Progenitor cell of endocrine pancreas (in vitro differentiated cells): ENCODE data around the gene CACHD1. TPM values are rescaled to one million over a fixed set of nuclear protein-coding genes. Genes with fewer than 3 reads are reported as not detected.

Source experiments
- DNase-seq: peaks from one replicate; pipeline ENCODE4 v3.0.0; 2021; ENCODE audit warnings: low spot score; ENCODE audit not compliant: unreplicated experiment
- H3K27ac Mint-ChIP-seq: 2 replicates; pipeline ENCODE4 v1.8.0; 2021; ENCODE audit warnings: mild to moderate bottlenecking, moderate library complexity, mixed read lengths
- H3K27me3 Mint-ChIP-seq: 2 replicates; pipeline ENCODE4 v1.8.0; 2021; ENCODE audit warnings: mixed read lengths
- H3K36me3 Mint-ChIP-seq: 2 replicates; pipeline ENCODE4 v1.8.0; 2022; ENCODE audit warnings: mixed read lengths; ENCODE audit not compliant: insufficient read depth
- H3K4me1 Mint-ChIP-seq: 2 replicates; pipeline ENCODE4 v1.8.0; 2021; ENCODE audit warnings: low read depth, mixed read lengths
- H3K4me3 Mint-ChIP-seq: 2 replicates; pipeline ENCODE4 v1.8.0; 2021; ENCODE audit warnings: low read depth, mild to moderate bottlenecking, moderate library complexity, mixed read lengths
- H3K9me3 Mint-ChIP-seq: 2 replicates; pipeline ENCODE4 v1.8.0; 2021; ENCODE audit warnings: low read depth, mixed read lengths
- total RNA-seq: library from RNA; stranded (reverse); gene quantifications from 2 replicates; pipeline ENCODE4 v1.2.1, GENCODE V29; 2021
- TF ChIP-seq, protein P1 (sequence below): fragments of 200-600 bp; sonication (generic); IDR thresholded peaks from one replicate; pipeline ENCODE4 v1.5.0; 2021; ENCODE audit warnings: antibody characterized with exemption, mild to moderate bottlenecking; ENCODE audit not compliant: unreplicated experiment

Gene CACHD1
- total RNA-seq, 1 donor from 2014 or later, result 36.0 TPM

DNA sequence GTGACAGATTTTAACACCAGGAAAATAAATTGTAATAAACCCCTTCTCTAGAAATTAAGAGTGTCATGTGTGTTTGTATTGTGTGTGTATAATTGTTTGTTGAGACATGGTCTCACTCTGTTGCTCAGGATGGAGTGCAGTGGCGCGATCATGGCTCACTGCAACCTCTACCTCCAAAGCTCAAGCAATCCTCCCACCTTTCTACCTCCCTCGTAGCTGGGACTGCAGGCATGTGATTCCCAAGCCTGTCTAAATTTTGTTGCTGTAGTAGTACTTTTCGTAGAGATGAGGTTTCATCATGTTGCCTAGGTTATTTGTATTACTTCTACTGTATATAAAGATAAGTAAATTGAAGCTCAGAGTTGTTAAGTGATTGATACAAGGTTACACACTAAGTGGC is 206.5 kb downstream of the CACHD1 start:
- no peak overlapping the region for H3K4me3 Mint-ChIP-seq
- DNase-seq, result no peak
- H3K36me3 Mint-ChIP-seq, result peaks cover 28% of the 10 kb centered on the region
- H3K27me3 Mint-ChIP-seq, result no peaks in the 10 kb centered on the region
- H3K27ac Mint-ChIP-seq, result no peak overlapping the region
- no peaks in the 10 kb centered on the region for H3K9me3 Mint-ChIP-seq
- TF ChIP-seq, protein P1, sequence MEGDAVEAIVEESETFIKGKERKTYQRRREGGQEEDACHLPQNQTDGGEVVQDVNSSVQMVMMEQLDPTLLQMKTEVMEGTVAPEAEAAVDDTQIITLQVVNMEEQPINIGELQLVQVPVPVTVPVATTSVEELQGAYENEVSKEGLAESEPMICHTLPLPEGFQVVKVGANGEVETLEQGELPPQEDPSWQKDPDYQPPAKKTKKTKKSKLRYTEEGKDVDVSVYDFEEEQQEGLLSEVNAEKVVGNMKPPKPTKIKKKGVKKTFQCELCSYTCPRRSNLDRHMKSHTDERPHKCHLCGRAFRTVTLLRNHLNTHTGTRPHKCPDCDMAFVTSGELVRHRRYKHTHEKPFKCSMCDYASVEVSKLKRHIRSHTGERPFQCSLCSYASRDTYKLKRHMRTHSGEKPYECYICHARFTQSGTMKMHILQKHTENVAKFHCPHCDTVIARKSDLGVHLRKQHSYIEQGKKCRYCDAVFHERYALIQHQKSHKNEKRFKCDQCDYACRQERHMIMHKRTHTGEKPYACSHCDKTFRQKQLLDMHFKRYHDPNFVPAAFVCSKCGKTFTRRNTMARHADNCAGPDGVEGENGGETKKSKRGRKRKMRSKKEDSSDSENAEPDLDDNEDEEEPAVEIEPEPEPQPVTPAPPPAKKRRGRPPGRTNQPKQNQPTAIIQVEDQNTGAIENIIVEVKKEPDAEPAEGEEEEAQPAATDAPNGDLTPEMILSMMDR, result no peak
- H3K4me1 Mint-ChIP-seq, result no peaks in the 10 kb centered on the region

DNA sequence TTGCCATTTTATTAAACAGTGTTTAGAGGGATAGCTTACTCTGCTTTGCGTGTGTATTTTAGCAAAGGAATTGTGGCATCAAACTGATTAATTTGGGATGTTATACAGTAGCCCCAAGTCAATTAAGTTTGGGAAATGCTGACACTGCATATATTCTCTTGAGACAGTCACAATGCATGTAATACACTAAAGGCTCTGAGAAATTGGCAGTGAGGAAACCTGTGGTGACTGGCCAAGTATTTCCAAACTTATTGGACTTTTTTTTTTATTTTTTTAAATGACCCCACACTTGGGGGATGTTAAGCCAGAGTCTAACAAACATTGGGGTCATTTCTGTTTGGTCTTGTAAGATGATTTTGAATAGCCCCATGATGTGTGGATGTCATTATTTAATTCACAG is 207.6 kb downstream of the CACHD1 start:
- H3K4me1 Mint-ChIP-seq, result no peaks in the 10 kb centered on the region
- no peaks in the 10 kb centered on the region for H3K9me3 Mint-ChIP-seq
- no peak for DNase-seq
- no peak overlapping the region for H3K27ac Mint-ChIP-seq
- TF ChIP-seq, protein P1, result no peak
- peaks cover 34% of the 10 kb centered on the region for H3K36me3 Mint-ChIP-seq
- H3K4me3 Mint-ChIP-seq, result no peak overlapping the region
- no peaks in the 10 kb centered on the region for H3K27me3 Mint-ChIP-seq

DNA sequence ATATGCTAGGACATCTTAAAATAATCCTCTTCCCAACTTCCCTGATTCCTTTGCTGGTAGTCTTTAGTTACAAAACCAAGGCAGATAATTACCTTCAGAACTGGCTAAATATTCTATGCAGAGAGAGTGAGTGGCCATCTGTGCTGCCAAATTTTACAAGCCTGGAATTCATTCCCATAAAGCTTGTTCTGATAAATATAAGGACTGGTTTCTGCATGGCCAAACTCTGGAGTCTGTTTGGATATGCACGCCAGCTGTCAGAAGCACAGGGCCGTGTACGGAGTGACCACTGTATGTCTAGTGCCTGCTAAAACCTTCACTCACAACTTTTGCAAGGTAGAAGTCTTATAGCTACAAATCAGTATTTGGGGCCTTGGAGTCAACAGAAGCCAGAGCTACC is 208.4 kb downstream of the CACHD1 start:
- TF ChIP-seq, protein P1, result no peak
- DNase-seq, result no peak
- no peaks in the 10 kb centered on the region for H3K27me3 Mint-ChIP-seq
- no peaks in the 10 kb centered on the region for H3K4me1 Mint-ChIP-seq
- no peak overlapping the region for H3K4me3 Mint-ChIP-seq
- no peak overlapping the region for H3K27ac Mint-ChIP-seq
- no peaks in the 10 kb centered on the region for H3K9me3 Mint-ChIP-seq
- peaks cover 37% of the 10 kb centered on the region for H3K36me3 Mint-ChIP-seq

DNA sequence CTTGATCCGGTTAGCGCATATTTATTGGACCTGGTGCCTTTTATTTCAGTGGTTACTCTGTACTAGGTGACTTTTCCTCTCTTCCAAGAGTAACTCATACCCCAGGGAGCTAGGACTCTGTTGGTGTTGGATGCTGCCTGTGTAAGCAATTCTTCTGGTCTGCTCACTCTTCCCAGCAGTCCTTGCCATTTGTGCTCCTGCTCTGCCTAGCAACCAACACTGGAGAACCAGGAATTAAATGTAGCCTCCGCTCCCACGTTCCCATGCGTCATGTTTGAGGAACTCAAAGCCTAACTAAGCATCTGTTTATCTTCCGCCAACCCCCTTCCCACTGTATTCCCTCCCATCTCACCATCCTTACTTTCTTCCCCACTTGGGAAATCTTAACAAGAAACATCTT is 209.2 kb downstream of the CACHD1 start:
- H3K27me3 Mint-ChIP-seq, result no peaks in the 10 kb centered on the region
- H3K9me3 Mint-ChIP-seq, result no peaks in the 10 kb centered on the region
- H3K4me3 Mint-ChIP-seq, result no peak overlapping the region
- H3K4me1 Mint-ChIP-seq, result no peaks in the 10 kb centered on the region
- H3K27ac Mint-ChIP-seq, result no peak overlapping the region
- TF ChIP-seq, protein P1, result no peak
- DNase-seq, result no peak
- peaks cover 45% of the 10 kb centered on the region for H3K36me3 Mint-ChIP-seq

DNA sequence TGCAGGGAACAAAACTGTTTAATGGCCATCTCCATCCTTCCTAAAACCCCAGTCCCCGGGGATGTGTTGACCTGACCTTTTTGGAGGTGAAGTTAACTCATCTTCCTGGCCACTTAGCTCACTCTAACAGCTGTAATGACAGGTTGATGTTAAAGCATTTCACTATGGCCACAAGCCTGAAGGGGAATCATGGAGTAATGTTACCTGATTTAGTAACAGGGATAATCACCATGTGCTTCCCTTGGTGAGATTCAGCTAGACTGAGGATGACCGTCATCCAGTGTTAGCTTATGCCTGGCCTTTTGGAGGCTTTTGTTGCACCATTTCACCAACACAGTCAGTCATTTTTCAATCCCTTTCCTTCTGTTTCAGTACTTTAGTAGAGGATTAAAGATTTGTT is 210.7 kb downstream of the CACHD1 start:
- no peaks in the 10 kb centered on the region for H3K4me1 Mint-ChIP-seq
- H3K27me3 Mint-ChIP-seq, result no peaks in the 10 kb centered on the region
- H3K27ac Mint-ChIP-seq, result no peak overlapping the region
- no peak overlapping the region for H3K4me3 Mint-ChIP-seq
- no peaks in the 10 kb centered on the region for H3K9me3 Mint-ChIP-seq
- TF ChIP-seq, protein P1, result no peak
- H3K36me3 Mint-ChIP-seq, result peaks cover 46% of the 10 kb centered on the region
- no peak for DNase-seq

DNA sequence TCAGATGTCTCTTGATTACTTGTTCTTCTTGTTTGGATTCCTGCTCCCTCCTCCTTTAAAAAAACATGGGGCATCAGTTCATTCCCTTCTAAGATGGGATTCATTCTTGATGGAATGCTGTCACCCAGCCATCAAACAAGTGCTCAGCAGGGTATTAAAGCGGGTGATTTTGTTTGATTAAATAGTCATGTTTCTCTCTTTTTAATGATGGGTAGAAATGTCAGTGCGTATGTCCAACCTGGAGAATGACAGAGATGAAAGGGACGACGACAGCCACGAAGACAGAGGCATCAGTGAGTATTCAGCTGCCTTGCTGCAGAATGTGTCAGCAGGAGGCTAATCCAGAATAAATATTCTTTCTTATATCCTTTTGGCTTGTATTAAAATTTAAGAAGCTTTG is 211.1 kb downstream of the CACHD1 start:
- H3K4me3 Mint-ChIP-seq, result no peak overlapping the region
- H3K27ac Mint-ChIP-seq, result no peak overlapping the region
- no peaks in the 10 kb centered on the region for H3K9me3 Mint-ChIP-seq
- peaks cover 48% of the 10 kb centered on the region for H3K36me3 Mint-ChIP-seq
- no peaks in the 10 kb centered on the region for H3K27me3 Mint-ChIP-seq
- H3K4me1 Mint-ChIP-seq, result peaks cover under 1% of the 10 kb centered on the region
- TF ChIP-seq, protein P1, result no peak
- DNase-seq, result no peak
